Stimulated activated CD8-positive, alpha-beta memory T cell treated with anti-CD3 and anti-CD28 coated beads, Interleukin-7, amount 100 ng/mL, for 1 hour (primary cell): ENCODE measurements around the gene UST.

Experiments
- DNase-seq, 2 donors: peaks; one replicate each; pipeline ENCODE4 v3.0.0-alpha.2; 2020; ENCODE audit warnings: low read depth in 2 of 2

Gene UST

GRCh38 chr6:148803979-148804378 is 57.1 kb downstream of the UST start:
- DNase-seq = no peak

GRCh38 chr6:148805777-148806176 is 58.9 kb downstream of the UST start:
- DNase-seq = no peak

GRCh38 chr6:148807784-148808183 is 61.0 kb downstream of the UST start:
- DNase-seq = no peak

GRCh38 chr6:148808786-148809304 is 62.0 kb downstream of the UST start:
- DNase-seq = no peak

GRCh38 chr6:148811459-148811858 is 64.6 kb downstream of the UST start:
- DNase-seq = no peak

GRCh38 chr6:148814082-148814790 is 67.4 kb downstream of the UST start:
- DNase-seq = no peak

GRCh38 chr6:148814869-148815268 is 68.0 kb downstream of the UST start:
- no peak for DNase-seq

- no peak for DNase-seq
These were observed 69.3 kb downstream of the UST start for GRCh38 chr6:148816117-148816516.

- DNase-seq = no peak
These were observed 70.9 kb downstream of the UST start for GRCh38 chr6:148817689-148818088.

- DNase-seq = no peak
These were observed 72.2 kb downstream of the UST start for GRCh38 chr6:148818939-148819575.

GRCh38 chr6:148819852-148820251 is 73.0 kb downstream of the UST start:
- no peak for DNase-seq

GRCh38 chr6:148822819-148823218 is 76.0 kb downstream of the UST start:
- DNase-seq = no peak

GRCh38 chr6:148824291-148824690 is 77.5 kb downstream of the UST start:
- DNase-seq = no peak

GRCh38 chr6:148824960-148825359 is 78.1 kb downstream of the UST start:
- DNase-seq = no peak

- DNase-seq = no peak
These were observed 78.7 kb downstream of the UST start for GRCh38 chr6:148825492-148825891.

GRCh38 chr6:148827416-148828045 is 80.7 kb downstream of the UST start:
- no peak for DNase-seq

GRCh38 chr6:148828047-148828446 is 81.2 kb downstream of the UST start:
- no peak for DNase-seq

GRCh38 chr6:148829415-148830101 is 82.7 kb downstream of the UST start:
- DNase-seq = no peak

- DNase-seq = no peak
These were observed 83.8 kb downstream of the UST start for GRCh38 chr6:148830614-148831013.

GRCh38 chr6:148831064-148831463 is 84.2 kb downstream of the UST start:
- peak; percentile 1 to 4 for DNase-seq

GRCh38 chr6:148831531-148831930 is 84.7 kb downstream of the UST start:
- DNase-seq = no peak

- no peak for DNase-seq
These were observed 89.2 kb downstream of the UST start for GRCh38 chr6:148835920-148836441.
